ENCODE measurements around the gene RAB40C.

GRCh38 chr16:645852-646678 is 56.2 kb downstream of the RAB40C start:
- TF ChIP-seq, protein P1, sequence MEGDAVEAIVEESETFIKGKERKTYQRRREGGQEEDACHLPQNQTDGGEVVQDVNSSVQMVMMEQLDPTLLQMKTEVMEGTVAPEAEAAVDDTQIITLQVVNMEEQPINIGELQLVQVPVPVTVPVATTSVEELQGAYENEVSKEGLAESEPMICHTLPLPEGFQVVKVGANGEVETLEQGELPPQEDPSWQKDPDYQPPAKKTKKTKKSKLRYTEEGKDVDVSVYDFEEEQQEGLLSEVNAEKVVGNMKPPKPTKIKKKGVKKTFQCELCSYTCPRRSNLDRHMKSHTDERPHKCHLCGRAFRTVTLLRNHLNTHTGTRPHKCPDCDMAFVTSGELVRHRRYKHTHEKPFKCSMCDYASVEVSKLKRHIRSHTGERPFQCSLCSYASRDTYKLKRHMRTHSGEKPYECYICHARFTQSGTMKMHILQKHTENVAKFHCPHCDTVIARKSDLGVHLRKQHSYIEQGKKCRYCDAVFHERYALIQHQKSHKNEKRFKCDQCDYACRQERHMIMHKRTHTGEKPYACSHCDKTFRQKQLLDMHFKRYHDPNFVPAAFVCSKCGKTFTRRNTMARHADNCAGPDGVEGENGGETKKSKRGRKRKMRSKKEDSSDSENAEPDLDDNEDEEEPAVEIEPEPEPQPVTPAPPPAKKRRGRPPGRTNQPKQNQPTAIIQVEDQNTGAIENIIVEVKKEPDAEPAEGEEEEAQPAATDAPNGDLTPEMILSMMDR (optimal IDR thresholded peaks at IDR 0.05 in 1 of 3, IDR thresholded peaks at IDR 0.05 in 1 of 3, conservative IDR thresholded peaks at IDR 0.05 in 1 of 3; ENCODE audit: extremely low read depth in 1 of 3, insufficient read depth in 2 of 3, low read length in 3 of 3), result no peak
- no peak for TF ChIP-seq EZH2 (IDR thresholded peaks at IDR 0.05; ENCODE audit: low read length)

Measured in keratinocyte (primary cell).